ENCODE data around the gene TDRD12. TPM values are rescaled to one million over a fixed set of nuclear protein-coding genes. Genes with fewer than 3 reads are reported as not detected.

The TDRD12 gene
- total and polyA plus RNA-seq, 8 donors = 0.20 to 1.2 (median 0.50) TPM

DNA sequence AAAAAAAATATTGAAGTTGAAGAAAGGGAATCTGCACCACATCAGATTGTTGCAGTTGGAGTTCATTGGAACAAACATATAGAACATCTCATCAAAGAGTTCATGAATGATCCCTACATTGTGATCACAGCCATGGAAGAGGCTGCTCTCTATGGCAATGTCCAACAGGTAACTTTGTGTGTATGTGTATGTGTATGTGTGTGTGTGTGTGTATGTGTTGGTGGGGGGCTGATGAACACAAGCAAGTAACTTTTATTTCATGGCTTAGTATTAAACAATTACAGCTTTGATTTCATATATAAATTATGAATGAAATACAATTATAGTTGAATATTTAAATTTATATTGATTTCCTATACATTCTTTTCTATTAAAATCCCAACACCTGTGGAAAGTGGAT lies 80.6 kb downstream of the TDRD12 start:
- Histone ChIP-seq H3K27ac (no peak overlapping the region), H3K36me3 (no peaks in the 10 kb centered on the region), H3K4me1 (no peaks in the 10 kb centered on the region), H3K9me3 (no peaks in the 10 kb centered on the region), H3K27me3 (no peaks in the 10 kb centered on the region), H3K4me3 (no peak overlapping the region)
- no peak for DNase-seq
- intact Hi-C loops (cut with DNase I) = no loop called here
- TF ChIP-seq, protein P1, sequence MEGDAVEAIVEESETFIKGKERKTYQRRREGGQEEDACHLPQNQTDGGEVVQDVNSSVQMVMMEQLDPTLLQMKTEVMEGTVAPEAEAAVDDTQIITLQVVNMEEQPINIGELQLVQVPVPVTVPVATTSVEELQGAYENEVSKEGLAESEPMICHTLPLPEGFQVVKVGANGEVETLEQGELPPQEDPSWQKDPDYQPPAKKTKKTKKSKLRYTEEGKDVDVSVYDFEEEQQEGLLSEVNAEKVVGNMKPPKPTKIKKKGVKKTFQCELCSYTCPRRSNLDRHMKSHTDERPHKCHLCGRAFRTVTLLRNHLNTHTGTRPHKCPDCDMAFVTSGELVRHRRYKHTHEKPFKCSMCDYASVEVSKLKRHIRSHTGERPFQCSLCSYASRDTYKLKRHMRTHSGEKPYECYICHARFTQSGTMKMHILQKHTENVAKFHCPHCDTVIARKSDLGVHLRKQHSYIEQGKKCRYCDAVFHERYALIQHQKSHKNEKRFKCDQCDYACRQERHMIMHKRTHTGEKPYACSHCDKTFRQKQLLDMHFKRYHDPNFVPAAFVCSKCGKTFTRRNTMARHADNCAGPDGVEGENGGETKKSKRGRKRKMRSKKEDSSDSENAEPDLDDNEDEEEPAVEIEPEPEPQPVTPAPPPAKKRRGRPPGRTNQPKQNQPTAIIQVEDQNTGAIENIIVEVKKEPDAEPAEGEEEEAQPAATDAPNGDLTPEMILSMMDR (IDR thresholded peaks at IDR 0.05) = no peak
- no peak for ATAC-seq

DNA sequence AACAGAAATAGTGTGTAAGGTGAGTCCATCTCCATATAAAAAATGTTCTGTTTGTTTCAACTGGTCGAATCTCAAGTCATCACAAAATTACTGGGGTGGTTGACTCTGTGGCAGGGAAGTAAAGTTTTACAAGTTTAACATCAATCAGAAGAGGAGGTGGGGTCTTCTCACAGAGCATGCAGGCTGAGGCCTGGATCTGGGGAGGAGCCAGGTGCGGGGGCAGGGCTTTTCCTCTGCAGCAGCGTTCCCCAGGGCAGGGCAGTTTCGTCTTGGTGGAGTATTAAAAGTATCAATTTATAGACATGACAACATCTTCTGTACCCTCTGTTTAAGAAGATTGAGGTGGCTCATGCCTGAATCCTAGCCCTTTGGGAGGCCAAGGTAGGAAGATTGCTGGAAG lies 81.2 kb downstream of the TDRD12 start:
- DNase-seq = no peak
- no peaks in the 10 kb centered on the region for H3K9me3 ChIP-seq
- H3K4me1 ChIP-seq = no peaks in the 10 kb centered on the region
- no peak overlapping the region for H3K4me3 ChIP-seq
- intact Hi-C loops (cut with DNase I) = no loop called here
- no peaks in the 10 kb centered on the region for H3K36me3 ChIP-seq
- no peaks in the 10 kb centered on the region for H3K27me3 ChIP-seq
- H3K27ac ChIP-seq = no peak overlapping the region
- TF ChIP-seq, protein P1 (IDR thresholded peaks at IDR 0.05) = no peak
- no peak for ATAC-seq

DNA sequence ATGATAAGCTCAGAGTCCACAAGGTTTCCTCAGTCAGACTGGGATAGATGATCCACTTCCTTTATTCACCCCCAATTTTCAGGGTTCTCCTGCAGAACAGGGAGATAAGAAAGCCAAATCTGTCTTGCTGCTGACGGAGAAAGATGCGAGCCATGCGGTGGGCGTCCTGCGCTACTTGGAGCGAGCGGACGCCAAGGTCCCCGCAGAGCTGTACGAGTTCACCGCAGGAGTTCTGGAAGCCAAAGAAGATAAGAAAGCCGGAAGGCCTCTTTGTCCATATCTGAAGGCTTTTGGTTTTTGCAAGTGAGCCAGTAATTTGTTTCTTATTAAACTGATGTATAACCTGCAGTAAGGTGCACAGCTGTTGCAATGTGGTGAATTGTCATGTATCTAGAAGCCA lies 83.3 kb downstream of the TDRD12 start:
- intact Hi-C loops (cut with DNase I) = no loop called here
- no peak overlapping the region for H3K4me3 ChIP-seq
- ATAC-seq = no peak

DNA sequence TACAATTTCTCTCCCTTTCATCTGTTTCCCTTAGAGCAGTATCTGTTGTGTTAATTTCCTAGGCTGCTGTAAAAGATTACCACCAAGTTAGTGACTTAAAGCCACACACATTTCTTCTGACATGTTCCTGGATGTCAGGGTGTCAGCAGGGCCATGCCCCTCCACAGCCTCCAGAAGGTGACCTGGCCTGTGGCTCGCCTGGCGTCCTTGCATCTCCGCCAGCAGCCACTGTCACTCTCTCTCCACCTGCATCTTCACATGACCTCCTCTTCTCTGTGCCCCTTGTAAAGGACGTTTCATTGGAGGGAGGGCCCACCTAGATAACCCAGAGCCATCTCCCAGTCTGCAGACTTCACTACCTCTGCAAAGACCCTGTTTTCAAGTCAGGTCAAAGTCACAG lies 88.7 kb downstream of the TDRD12 start:
- no peak overlapping the region for H3K27ac ChIP-seq
- DNase-seq (no peak), ATAC-seq (no peak)
- no peaks in the 10 kb centered on the region for H3K9me3 ChIP-seq
- H3K36me3 ChIP-seq = no peaks in the 10 kb centered on the region
- intact Hi-C loops (cut with DNase I) = no loop called here
- no peaks in the 10 kb centered on the region for H3K4me1 ChIP-seq
- peaks cover 0 to 8% of the 10 kb centered on the region in 2 donors for H3K27me3 ChIP-seq
- TF ChIP-seq, protein P1 (IDR thresholded peaks at IDR 0.05) = no peak
- H3K4me3 ChIP-seq = no peak overlapping the region

More for the DNA sequence above, 83.3 kb downstream of the TDRD12 start:
- TF ChIP-seq, protein P1 (IDR thresholded peaks at IDR 0.05) = no peak
- Histone ChIP-seq H3K27ac (no peak overlapping the region), H3K9me3 (no peaks in the 10 kb centered on the region), H3K36me3 (no peaks in the 10 kb centered on the region), H3K4me1 (no peaks in the 10 kb centered on the region), H3K27me3 (peaks cover 0 to 8% of the 10 kb centered on the region in 2 donors)
- DNase-seq = no peak

DNA sequence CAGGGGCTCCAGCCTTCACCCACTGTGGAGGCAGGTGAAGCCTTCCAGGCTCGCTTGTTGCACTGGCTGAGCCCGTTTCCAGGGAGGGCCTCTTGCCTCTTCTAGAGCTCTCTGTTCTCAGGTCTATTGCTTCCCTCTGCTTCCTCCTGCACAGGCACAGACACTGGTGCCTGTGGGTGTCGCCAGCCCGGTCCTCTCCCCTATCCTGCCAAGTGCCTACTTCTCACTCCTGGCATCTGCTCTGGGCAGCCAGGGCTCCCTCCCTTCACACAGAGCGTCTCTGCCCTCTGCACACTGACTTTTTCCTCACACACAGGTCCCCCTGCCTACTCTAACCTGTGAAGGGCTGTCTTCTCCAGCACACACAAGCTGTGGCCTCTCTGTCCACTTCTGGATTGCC lies 89.7 kb downstream of the TDRD12 start:
- Histone ChIP-seq H3K4me1 (no peaks in the 10 kb centered on the region), H3K36me3 (no peaks in the 10 kb centered on the region), H3K9me3 (no peaks in the 10 kb centered on the region), H3K27me3 (peaks cover 0 to 8% of the 10 kb centered on the region in 2 donors), H3K27ac (no peak overlapping the region), H3K4me3 (no peak overlapping the region)
- ATAC-seq = peak; percentile 90
- DNase-seq = no peak
- intact Hi-C loops (cut with DNase I) = no loop called here
- TF ChIP-seq, protein P1 (IDR thresholded peaks at IDR 0.05) = no peak

Measured in left lung (tissue), 10 donors.